SK-N-MC (cell line): ENCODE data around the gene VASH2.

ENCODE experiments used
- DNase-seq: peaks from one replicate; pipeline ENCODE4 v3.0.0-alpha.2; 2011; ENCODE audit warnings: low read depth, low spot score
- H3K27ac ChIP-seq: fragments of 200-600 bp; sonication (generic); 2 replicates; pipeline ENCODE4 v1.5.1; 2016; ENCODE audit warnings: mixed run types
- H3K36me3 ChIP-seq: fragments of 200-600 bp; sonication (generic); 2 replicates; pipeline ENCODE4 v1.6.1; 2017; ENCODE audit warnings: antibody characterized with exemption, low read length, mixed read lengths; ENCODE audit not compliant: insufficient read depth
- H3K4me3 ChIP-seq: fragments of 200-600 bp; sonication (generic); 2 replicates; pipeline ENCODE4 v1.5.1; 2016
- H3K9ac ChIP-seq: fragments of 200-600 bp; sonication (generic); 2 replicates; pipeline ENCODE4 v1.8.0; 2017; ENCODE audit warnings: mixed run types, mixed read lengths; ENCODE audit not compliant: insufficient read length
- H3K9me3 ChIP-seq: fragments of 200-600 bp; sonication (generic); 2 replicates; pipeline ENCODE4 v1.6.1; 2017; ENCODE audit warnings: low read depth, mild to moderate bottlenecking, antibody characterized with exemption, low read length, moderate library complexity, mixed read lengths
- EZH2 ChIP-seq: fragments of 200-600 bp; sonication (generic); IDR thresholded peaks from one replicate; pipeline ENCODE4 v1.6.1; 2017; ENCODE audit warnings: antibody characterized with exemption
- FOXP2 ChIP-seq: optimal IDR thresholded peaks from 2 replicates; pipeline ENCODE3; 2011; ENCODE audit warnings: mild to moderate bottlenecking, moderate library complexity; ENCODE audit not compliant: insufficient read depth; ENCODE audit errors: extremely low read length, control extremely low read depth
- POLR2AphosphoS5 ChIP-seq: IDR thresholded peaks from 2 replicates; pipeline ENCODE4 v1.6.1; 2012; ENCODE audit warnings: mild to moderate bottlenecking, low read depth, low read length, borderline replicate concordance

Gene VASH2

DNA sequence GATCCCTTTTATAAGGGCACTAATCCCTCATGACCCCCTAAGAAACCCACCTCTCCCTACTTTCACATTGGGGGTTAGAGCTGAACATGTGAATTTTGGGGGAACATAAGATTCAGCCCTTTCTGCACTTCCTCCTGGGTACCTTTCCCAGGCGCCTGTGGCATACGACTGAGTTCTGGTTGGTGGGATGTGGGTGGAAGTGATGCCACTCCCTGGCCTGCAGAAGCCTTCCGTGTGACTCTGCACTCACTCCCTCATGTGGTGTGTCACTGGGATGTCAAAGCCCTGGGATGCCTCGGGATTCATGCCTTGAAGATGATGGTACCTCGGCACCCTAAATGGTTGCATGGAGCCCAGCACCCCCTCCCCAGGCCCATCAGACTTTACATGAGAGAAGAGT is 28.3 kb upstream of the VASH2 start:
- Histone ChIP-seq H3K27ac (no peak overlapping the region), H3K36me3 (no peaks in the 10 kb centered on the region), H3K9me3 (no peaks in the 10 kb centered on the region), H3K9ac (no peak overlapping the region), H3K4me3 (no peak overlapping the region)
- no peak for DNase-seq
- TF ChIP-seq POLR2AphosphoS5: no peak
- TF ChIP-seq FOXP2: no peak
- no peak for TF ChIP-seq EZH2

DNA sequence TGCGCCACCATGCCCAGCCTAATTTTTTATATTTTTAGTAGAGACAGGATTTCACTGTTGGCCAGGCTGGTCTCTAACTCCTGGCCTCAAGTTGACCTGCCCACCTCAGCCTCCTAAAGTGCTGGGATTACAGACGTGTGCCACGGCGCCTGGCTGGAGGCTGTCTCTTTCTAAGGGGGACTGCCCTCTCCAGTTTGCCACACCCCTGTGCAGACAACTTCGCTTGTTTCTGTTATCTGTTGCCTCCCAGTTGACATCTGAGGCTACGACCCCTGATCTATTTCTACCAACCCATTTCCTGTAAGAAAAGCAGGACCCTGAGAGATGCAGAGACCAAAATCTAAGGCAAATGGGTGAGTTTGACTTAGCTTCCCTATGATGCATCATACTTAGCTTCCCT is 24.0 kb upstream of the VASH2 start:
- Histone ChIP-seq H3K9me3 (no peaks in the 10 kb centered on the region), H3K4me3 (no peak overlapping the region), H3K27ac (no peak overlapping the region), H3K9ac (no peak overlapping the region), H3K36me3 (no peaks in the 10 kb centered on the region)
- no peak for DNase-seq
- TF ChIP-seq EZH2 (no peak), POLR2AphosphoS5 (no peak), FOXP2 (no peak)

DNA sequence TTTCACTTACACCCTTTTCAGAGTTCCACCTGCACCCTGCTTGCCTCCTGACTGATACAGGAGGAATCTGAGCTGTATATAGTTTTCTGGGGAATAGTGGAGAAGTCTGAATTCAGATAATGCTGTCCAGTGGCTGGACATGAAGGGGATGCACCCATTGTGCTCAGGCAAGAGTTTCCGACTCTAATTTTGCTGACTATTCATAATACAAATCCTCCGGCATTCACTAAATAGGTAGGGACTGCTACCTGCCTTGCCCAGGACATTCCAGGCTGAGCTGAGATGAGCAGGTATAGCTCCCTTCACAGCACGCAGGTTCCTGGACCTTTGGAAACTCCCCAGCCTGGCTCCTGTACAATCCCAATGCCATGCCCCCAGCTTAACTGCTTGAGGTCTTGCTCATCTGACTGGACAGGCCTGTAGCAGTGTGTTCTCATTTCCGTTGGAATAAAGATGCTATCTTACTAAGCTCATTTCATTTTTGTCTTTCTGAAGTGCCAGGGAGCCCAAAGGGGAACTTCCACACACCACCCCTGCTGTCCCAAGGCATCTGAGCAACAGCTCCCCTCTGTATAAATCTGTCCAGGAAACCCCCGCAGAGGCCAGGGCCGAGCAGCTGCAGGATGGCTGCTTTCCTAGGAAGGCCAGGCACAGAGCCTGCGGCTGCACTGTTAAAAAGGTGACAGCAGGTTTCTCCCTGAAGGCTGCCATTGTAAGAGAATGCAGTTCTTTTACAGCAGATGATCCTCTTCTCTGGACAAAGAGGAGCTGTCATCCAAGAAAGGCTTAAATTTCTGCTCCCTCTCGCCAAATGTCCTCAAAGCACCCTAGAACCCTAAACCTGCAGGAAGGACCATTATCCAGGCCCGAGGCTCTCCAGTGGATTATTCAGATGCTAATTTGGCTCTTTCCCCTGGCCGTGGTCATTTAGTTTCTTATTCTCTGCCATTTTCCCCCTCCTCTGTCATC is 21.7 kb upstream of the VASH2 start:
- H3K9ac ChIP-seq: no peak overlapping the region
- no peak overlapping the region for H3K4me3 ChIP-seq
- H3K9me3 ChIP-seq: no peaks in the 10 kb centered on the region
- DNase-seq: no peak
- H3K27ac ChIP-seq: no peak overlapping the region
- no peaks in the 10 kb centered on the region for H3K36me3 ChIP-seq
- no peak for TF ChIP-seq POLR2AphosphoS5
- no peak for TF ChIP-seq FOXP2
- TF ChIP-seq EZH2: no peak

DNA sequence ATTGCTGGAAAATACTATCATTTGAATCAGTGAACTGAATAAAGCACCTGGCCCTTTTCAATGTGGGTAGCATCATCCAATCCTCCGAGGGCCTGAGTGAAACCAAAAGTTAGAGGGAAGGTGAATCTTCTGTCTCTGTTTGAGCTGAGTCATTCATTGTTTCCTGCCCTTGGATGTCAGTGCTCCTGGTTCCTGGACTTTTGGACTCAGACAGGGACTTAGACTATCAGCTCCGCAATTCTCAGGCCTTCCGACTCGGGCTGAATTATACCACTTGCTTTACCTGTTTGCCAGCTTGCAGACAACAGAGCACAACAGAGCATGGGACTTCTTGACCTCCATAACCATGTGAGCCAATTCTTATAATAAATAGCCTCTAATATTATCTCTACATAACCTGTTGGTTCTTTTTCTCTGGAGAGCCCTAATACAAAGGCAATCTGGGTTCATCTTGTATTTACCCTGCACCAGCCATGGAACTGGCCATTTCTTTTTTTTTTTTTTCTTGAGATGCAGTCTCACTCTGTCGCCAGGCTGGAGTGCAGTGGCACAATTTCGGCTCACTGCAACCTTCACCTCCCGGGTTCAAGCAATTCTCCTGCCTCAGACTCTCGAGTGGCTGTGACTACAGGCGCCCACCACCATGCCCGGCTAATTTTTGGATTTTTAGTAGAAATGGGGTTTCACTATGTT is 19.2 kb upstream of the VASH2 start:
- H3K9ac ChIP-seq: no peak overlapping the region
- no peak overlapping the region for H3K4me3 ChIP-seq
- no peak for TF ChIP-seq FOXP2
- TF ChIP-seq POLR2AphosphoS5: no peak
- TF ChIP-seq EZH2: no peak
- no peaks in the 10 kb centered on the region for H3K9me3 ChIP-seq
- no peaks in the 10 kb centered on the region for H3K36me3 ChIP-seq
- no peak for DNase-seq
- no peak overlapping the region for H3K27ac ChIP-seq

DNA sequence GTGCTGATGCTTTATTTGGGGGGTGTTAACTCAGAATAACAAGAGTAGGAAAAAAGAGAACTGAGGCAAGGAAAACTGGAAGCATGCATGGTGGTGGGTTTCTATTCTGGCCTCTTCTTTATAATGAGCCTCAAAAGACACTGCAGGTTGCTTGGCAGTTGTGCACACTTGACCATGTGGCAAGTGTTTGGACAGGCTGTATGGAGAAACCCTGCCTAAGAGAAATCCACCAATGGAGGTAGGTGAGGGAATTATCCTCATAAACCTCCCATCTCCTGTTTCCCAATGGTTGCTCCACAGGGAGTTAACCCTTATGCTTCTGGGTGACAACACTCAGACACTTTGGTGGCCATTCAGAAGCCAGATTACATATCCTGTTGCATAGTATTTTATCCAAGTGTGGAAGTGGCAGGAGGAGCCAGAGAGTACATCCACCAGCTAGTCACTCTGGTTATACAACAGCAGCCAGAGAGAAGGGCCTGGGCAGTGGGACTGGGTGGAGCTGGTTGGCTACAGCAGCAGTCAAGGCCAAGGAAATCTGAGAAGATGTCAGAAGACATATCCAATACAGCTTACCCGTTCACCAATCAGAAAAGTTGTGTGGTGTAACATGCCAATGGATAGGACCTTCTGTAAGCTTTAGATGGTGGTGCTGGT is 16.4 kb upstream of the VASH2 start:
- no peak overlapping the region for H3K27ac ChIP-seq
- no peaks in the 10 kb centered on the region for H3K36me3 ChIP-seq
- no peaks in the 10 kb centered on the region for H3K9me3 ChIP-seq
- no peak for DNase-seq
- no peak for TF ChIP-seq FOXP2
- no peak for TF ChIP-seq EZH2
- TF ChIP-seq POLR2AphosphoS5: no peak
- H3K4me3 ChIP-seq: no peak overlapping the region
- H3K9ac ChIP-seq: no peak overlapping the region

DNA sequence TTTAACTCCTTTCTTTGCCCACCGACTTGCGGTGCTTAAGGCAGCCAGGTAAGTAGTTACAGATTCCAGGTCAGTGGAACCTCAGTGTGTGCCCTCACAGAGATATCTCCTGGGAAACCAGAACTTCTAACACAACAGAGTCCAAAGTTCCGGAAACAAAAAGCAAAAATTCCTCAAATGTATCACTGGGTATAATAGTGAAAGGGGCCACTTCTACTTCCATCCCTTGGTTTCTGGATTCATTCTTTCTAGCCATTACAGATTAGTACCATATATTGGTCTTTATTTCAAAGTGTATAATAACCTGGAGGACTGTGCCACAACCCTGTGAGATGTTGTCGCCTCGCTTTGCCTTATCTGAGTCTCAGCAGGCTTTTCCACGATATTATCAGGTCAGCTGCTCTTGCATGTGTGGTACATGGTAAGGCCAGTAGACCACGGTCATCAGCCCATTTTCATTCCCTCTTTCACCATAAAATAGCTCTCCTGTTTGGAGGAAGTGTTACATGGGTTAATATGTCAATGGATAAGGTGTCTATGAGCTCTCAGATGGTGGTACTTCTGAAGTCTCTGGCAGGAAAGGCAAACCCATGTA is 14.9 kb upstream of the VASH2 start:
- DNase-seq: no peak
- Histone ChIP-seq H3K27ac (no peak overlapping the region), H3K4me3 (no peak overlapping the region), H3K9ac (no peak overlapping the region), H3K9me3 (no peaks in the 10 kb centered on the region), H3K36me3 (no peaks in the 10 kb centered on the region)
- TF ChIP-seq POLR2AphosphoS5: no peak
- no peak for TF ChIP-seq FOXP2
- no peak for TF ChIP-seq EZH2

DNA sequence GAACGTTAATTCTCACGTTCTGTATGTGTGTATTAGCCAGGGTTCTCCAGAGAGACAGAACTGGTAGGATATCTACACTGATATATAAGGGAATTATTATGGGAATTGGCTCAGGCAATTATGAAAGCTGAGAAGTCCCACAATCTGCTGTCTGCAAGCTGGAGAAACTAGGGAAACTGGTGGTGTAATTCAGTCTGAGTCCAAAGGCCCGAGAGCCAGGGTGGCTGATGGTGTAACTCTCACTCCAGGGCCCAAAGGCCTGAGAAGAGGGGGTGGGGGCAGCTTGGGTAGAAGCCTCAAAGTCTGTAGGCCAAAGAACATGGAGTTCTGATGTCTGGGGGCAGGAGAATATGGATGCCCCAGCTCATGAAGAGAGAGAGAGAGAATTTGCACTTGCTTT is 13.3 kb upstream of the VASH2 start:
- Histone ChIP-seq H3K36me3 (no peaks in the 10 kb centered on the region), H3K9me3 (no peaks in the 10 kb centered on the region), H3K9ac (no peak overlapping the region), H3K4me3 (no peak overlapping the region), H3K27ac (no peak overlapping the region)
- TF ChIP-seq POLR2AphosphoS5 (no peak), FOXP2 (no peak), EZH2 (no peak)
- DNase-seq: no peak

DNA sequence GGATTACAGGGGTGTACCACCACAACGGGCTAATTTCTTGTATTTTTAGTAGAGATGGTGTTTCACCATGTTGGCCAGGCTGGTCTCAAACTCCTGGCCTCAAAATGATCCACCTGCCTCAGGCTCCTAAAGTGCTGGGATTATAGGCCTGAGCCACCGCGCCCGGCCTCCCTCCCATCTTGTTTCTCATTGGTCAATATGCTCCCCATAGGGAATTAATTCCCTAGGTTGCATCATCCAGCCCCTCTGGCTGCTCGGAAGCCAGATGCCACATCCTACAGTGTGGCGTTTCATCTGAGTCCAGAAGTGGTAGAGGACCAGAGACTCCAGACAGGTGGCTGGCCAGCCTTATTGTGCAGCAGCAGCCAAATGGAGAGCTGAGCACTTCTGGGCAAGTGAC is 11.5 kb upstream of the VASH2 start:
- no peak for DNase-seq
- Histone ChIP-seq H3K9me3 (no peaks in the 10 kb centered on the region), H3K36me3 (no peaks in the 10 kb centered on the region), H3K4me3 (no peak overlapping the region), H3K27ac (no peak overlapping the region), H3K9ac (no peak overlapping the region)
- no peak for TF ChIP-seq EZH2

DNA sequence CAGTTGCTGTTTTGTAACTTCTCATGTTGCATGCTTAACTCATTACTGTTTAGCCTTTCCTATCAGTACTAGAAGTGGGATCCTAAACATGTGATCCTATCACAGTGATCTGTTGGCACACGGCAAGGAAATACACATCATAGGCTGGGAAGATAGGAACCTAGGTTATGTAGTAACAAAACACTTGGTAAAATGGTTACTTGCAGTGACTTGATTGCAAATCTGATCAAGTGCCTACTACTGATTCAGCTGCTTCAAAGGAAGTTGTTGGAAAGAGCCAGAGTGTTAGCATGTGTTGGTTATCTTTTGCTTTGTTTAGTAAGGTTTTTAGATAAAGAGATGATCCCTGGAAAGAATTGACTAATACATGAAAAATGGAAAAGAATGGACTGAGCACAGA is 8.9 kb upstream of the VASH2 start:
- H3K9me3 ChIP-seq: no peaks in the 10 kb centered on the region
- TF ChIP-seq POLR2AphosphoS5: no peak
- no peak for TF ChIP-seq EZH2
- H3K36me3 ChIP-seq: no peaks in the 10 kb centered on the region

More for the DNA sequence above, 8.9 kb upstream of the VASH2 start:
- H3K9ac ChIP-seq: no peak overlapping the region
- no peak overlapping the region for H3K27ac ChIP-seq
- no peak for DNase-seq
- H3K4me3 ChIP-seq: no peak overlapping the region
